Memory B cell (primary cell): ENCODE measurements around the gene SHMT2.

Experiments
- ATAC-seq: fragments of 150-1000 bp; cut with Tn5 transposase; 2 replicates; pipeline ENCODE4 v1.10.0; 2021; ENCODE audit warnings: low read depth, mild to moderate bottlenecking, moderate library complexity
- DNase-seq, 2 donors: peaks; one replicate each; pipeline ENCODE4 v3.0.0; 2022; ENCODE audit warnings: low spot score in 2 of 2
- H3K27ac Mint-ChIP-seq: one replicate; pipeline ENCODE4 v1.8.0; 2022; ENCODE audit warnings: mild to moderate bottlenecking, moderate library complexity, mixed read lengths
- H3K27me3 Mint-ChIP-seq: one replicate; pipeline ENCODE4 v1.8.0; 2022; ENCODE audit warnings: mixed read lengths
- H3K36me3 Mint-ChIP-seq: one replicate; pipeline ENCODE4 v1.8.0; 2022; ENCODE audit warnings: mild to moderate bottlenecking, mixed read lengths
- H3K4me1 Mint-ChIP-seq: one replicate; pipeline ENCODE4 v1.8.0; 2022; ENCODE audit warnings: mixed read lengths
- H3K4me3 Mint-ChIP-seq: one replicate; pipeline ENCODE4 v1.8.0; 2022; ENCODE audit warnings: mild to moderate bottlenecking, moderate library complexity, mixed read lengths
- H3K9me3 Mint-ChIP-seq: one replicate; pipeline ENCODE4 v1.8.0; 2022; ENCODE audit warnings: mixed read lengths

SHMT2 gene

DNA sequence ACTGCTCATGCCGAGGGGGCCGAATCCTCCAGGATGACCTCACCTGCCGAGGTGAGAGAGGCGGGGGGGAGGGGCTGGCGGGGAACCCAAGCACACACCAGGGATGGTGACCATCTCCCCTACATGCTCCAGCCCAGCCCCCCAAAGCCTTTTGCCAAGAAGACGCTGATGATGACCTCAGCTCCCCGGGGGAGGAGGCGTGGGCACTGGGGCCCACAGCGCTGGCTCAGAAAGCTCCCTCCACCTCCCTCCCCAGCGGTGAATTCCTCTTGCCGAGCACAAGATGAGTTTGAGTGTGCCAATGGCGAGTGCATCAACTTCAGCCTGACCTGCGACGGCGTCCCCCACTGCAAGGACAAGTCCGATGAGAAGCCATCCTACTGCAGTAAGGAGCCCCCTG, 36.6 kb upstream of the SHMT2 start:
- H3K4me1 Mint-ChIP-seq = peaks cover 4% of the 10 kb centered on the region
- no peak for ATAC-seq
- peaks cover 1% of the 10 kb centered on the region for H3K36me3 Mint-ChIP-seq
- no peak overlapping the region for H3K4me3 Mint-ChIP-seq
- H3K9me3 Mint-ChIP-seq = no peaks in the 10 kb centered on the region
- no peak overlapping the region for H3K27ac Mint-ChIP-seq
- no peak for DNase-seq
- H3K27me3 Mint-ChIP-seq = peaks cover 8% of the 10 kb centered on the region

DNA sequence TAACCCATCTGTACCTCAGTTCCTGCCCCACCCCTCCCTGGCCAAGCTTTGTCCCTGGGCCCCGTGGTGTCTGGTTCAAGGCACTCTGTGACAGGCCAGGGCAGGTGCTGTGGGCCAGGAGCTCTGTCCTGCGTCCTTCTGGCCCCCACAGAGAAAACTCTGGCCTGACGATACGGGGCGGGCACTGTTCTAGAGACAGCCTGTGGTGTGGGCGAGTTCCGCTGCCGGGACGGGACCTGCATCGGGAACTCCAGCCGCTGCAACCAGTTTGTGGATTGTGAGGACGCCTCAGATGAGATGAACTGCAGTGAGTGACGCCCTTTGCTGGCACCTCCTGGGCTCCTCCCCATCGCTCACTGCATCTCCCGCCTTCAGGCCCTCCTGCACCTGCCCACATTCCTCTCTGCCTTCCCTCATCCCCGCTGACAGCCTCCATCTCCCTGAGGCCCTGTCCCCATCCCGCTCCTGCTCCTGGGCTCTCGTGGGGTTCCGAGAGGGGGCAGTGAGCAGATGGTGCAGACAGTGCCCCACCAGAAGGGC, 35.7 kb upstream of the SHMT2 start:
- Mint-ChIP-seq H3K27me3 (peaks cover 8% of the 10 kb centered on the region), H3K4me1 (peaks cover 4% of the 10 kb centered on the region), H3K4me3 (no peak overlapping the region), H3K27ac (no peak overlapping the region), H3K36me3 (peaks cover 1% of the 10 kb centered on the region), H3K9me3 (no peaks in the 10 kb centered on the region)
- no peak for ATAC-seq
- no peak for DNase-seq

DNA sequence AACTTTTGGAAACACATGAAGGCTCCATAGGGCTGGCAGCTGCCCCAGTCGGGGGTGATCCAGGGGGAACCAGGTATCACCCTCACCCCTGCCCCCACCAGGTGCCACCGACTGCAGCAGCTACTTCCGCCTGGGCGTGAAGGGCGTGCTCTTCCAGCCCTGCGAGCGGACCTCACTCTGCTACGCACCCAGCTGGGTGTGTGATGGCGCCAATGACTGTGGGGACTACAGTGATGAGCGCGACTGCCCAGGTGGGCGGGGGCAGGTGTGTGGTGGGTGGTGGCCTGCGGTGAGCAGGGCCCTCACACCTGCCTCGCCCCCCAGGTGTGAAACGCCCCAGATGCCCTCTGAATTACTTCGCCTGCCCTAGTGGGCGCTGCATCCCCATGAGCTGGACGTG, 35.3 kb upstream of the SHMT2 start:
- DNase-seq (no peak), ATAC-seq (no peak)
- H3K4me3 Mint-ChIP-seq = no peak overlapping the region
- H3K27me3 Mint-ChIP-seq = peaks cover 8% of the 10 kb centered on the region
- peaks cover 1% of the 10 kb centered on the region for H3K36me3 Mint-ChIP-seq
- peaks cover 4% of the 10 kb centered on the region for H3K4me1 Mint-ChIP-seq
- H3K27ac Mint-ChIP-seq = no peak overlapping the region
- no peaks in the 10 kb centered on the region for H3K9me3 Mint-ChIP-seq

DNA sequence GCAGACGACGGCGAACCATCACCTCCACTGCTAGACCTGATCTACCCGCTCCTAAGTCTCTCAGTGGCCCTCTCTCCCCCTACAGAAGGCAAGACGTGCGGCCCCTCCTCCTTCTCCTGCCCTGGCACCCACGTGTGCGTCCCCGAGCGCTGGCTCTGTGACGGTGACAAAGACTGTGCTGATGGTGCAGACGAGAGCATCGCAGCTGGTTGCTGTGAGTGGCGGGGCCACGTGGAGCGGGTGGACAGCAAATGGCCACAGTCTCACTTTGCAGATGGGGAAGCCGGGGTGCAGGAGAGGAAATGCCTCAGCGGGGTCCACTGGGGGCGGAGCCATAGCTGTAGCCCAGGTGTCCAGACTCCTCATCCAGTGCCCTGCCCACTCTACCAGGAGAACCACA, 34.3 kb upstream of the SHMT2 start:
- H3K27ac Mint-ChIP-seq = no peak overlapping the region
- peaks cover 8% of the 10 kb centered on the region for H3K27me3 Mint-ChIP-seq
- H3K36me3 Mint-ChIP-seq = peaks cover 1% of the 10 kb centered on the region
- no peak for ATAC-seq
- H3K4me1 Mint-ChIP-seq = peaks cover 4% of the 10 kb centered on the region
- no peak overlapping the region for H3K4me3 Mint-ChIP-seq
- no peaks in the 10 kb centered on the region for H3K9me3 Mint-ChIP-seq
- DNase-seq = no peak

DNA sequence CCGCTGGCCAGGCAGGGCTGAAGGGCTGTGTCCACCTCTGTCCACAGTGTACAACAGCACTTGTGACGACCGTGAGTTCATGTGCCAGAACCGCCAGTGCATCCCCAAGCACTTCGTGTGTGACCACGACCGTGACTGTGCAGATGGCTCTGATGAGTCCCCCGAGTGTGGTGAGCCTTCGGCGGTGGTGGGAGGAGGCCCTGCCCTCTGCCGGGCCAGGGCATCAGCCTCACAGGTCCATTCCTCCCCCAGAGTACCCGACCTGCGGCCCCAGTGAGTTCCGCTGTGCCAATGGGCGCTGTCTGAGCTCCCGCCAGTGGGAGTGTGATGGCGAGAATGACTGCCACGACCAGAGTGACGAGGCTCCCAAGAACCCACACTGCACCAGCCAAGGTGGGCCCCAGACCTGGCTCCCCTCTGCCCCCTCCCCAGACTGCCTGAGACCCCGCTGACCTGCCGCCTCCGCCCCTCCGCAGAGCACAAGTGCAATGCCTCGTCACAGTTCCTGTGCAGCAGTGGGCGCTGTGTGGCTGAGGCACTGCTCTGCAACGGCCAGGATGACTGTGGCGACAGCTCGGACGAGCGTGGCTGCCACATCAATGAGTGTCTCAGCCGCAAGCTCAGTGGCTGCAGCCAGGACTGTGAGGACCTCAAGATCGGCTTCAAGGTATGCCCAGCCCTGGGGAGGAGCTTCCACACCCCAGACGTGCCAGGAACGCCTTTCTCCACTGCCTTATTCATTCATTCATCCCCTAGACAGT, 33.7 kb upstream of the SHMT2 start:
- peaks cover 8% of the 10 kb centered on the region for H3K27me3 Mint-ChIP-seq

GRCh38 chr12:57196439-57196838, 33.1 kb upstream of the SHMT2 start:
- peaks cover 4% of the 10 kb centered on the region for H3K4me1 Mint-ChIP-seq
- peaks cover 1% of the 10 kb centered on the region for H3K36me3 Mint-ChIP-seq
- H3K27ac Mint-ChIP-seq = no peak overlapping the region
- no peak for ATAC-seq
- H3K9me3 Mint-ChIP-seq = no peaks in the 10 kb centered on the region
- DNase-seq = no peak
- H3K27me3 Mint-ChIP-seq = peaks cover 8% of the 10 kb centered on the region
- H3K4me3 Mint-ChIP-seq = no peak overlapping the region

More for the DNA sequence above, 33.7 kb upstream of the SHMT2 start:
- Mint-ChIP-seq H3K27ac (no peak overlapping the region), H3K4me1 (peaks cover 4% of the 10 kb centered on the region), H3K36me3 (peaks cover 1% of the 10 kb centered on the region), H3K9me3 (no peaks in the 10 kb centered on the region), H3K4me3 (no peak overlapping the region)
- DNase-seq = no peak
- ATAC-seq = no peak

GRCh38 chr12:57196956-57197355, 32.6 kb upstream of the SHMT2 start:
- H3K9me3 Mint-ChIP-seq = no peaks in the 10 kb centered on the region
- ATAC-seq (no peak), DNase-seq (no peak)
- H3K27me3 Mint-ChIP-seq = peaks cover 3% of the 10 kb centered on the region
- no peaks in the 10 kb centered on the region for H3K4me1 Mint-ChIP-seq
- H3K36me3 Mint-ChIP-seq = peaks cover 1% of the 10 kb centered on the region
- no peak overlapping the region for H3K27ac Mint-ChIP-seq
- no peak overlapping the region for H3K4me3 Mint-ChIP-seq

DNA sequence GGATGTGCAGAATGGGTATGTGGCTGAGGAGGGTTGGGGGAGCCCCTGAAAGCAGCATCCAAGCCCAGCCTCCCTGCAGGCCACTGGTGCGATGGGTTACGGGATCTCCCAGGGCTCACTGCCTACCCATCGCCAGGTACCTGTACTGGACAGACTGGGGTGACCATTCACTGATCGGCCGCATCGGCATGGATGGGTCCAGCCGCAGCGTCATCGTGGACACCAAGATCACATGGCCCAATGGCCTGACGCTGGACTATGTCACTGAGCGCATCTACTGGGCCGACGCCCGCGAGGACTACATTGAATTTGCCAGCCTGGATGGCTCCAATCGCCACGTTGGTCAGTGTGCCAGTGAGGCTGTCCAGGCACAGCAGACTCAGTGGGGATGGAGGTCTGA, 31.2 kb upstream of the SHMT2 start:
- Mint-ChIP-seq H3K27ac (no peak overlapping the region), H3K4me1 (no peaks in the 10 kb centered on the region), H3K4me3 (no peak overlapping the region), H3K36me3 (peaks cover 1% of the 10 kb centered on the region), H3K27me3 (peaks cover 6% of the 10 kb centered on the region), H3K9me3 (no peaks in the 10 kb centered on the region)
- DNase-seq = no peak
- ATAC-seq = no peak

DNA sequence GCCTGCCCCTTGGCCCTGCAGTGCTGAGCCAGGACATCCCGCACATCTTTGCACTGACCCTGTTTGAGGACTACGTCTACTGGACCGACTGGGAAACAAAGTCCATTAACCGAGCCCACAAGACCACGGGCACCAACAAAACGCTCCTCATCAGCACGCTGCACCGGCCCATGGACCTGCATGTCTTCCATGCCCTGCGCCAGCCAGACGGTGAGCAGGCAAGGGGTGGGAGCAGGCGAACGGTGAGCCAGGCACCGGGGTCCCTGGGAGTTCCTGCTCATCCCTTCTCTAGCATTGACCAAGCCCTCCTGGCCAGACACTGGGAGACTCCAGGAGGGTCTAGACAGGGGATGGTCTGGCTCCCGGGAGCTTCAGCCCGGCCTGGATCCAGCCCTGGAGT, 30.3 kb upstream of the SHMT2 start:
- DNase-seq = no peak
- Mint-ChIP-seq H3K4me1 (no peaks in the 10 kb centered on the region), H3K36me3 (peaks cover 1% of the 10 kb centered on the region), H3K27ac (no peak overlapping the region), H3K27me3 (peaks cover 6% of the 10 kb centered on the region), H3K4me3 (no peak overlapping the region), H3K9me3 (no peaks in the 10 kb centered on the region)
- ATAC-seq = no peak

DNA sequence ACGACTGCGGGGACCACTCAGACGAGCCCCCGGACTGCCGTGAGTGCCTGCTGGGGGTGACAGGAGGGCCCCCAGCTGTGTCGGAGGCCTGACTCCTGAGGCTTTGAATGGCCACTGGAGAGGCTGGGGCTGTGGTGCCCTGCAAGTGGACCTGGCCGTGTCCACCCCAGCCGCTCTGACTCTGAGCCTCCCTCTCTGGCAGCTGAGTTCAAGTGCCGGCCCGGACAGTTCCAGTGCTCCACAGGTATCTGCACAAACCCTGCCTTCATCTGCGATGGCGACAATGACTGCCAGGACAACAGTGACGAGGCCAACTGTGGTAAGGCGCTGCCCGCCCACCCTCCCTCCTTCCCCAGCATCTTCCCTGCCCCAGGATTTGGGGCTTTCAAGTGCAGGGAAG, 29.0 kb upstream of the SHMT2 start:
- H3K4me1 Mint-ChIP-seq = no peaks in the 10 kb centered on the region
- peaks cover 1% of the 10 kb centered on the region for H3K36me3 Mint-ChIP-seq
- DNase-seq (no peak), ATAC-seq (no peak)
- H3K27ac Mint-ChIP-seq = no peak overlapping the region
- no peaks in the 10 kb centered on the region for H3K9me3 Mint-ChIP-seq
- H3K4me3 Mint-ChIP-seq = no peak overlapping the region
- H3K27me3 Mint-ChIP-seq = peaks cover 6% of the 10 kb centered on the region

- Mint-ChIP-seq H3K27ac (no peak overlapping the region), H3K9me3 (no peaks in the 10 kb centered on the region), H3K4me3 (no peak overlapping the region), H3K36me3 (peaks cover 1% of the 10 kb centered on the region), H3K27me3 (peaks cover 6% of the 10 kb centered on the region), H3K4me1 (no peaks in the 10 kb centered on the region)
- ATAC-seq = no peak
- no peak for DNase-seq
These were observed 28.3 kb upstream of the SHMT2 start for GRCh38 chr12:57201219-57201618.

GRCh38 chr12:57201631-57202030, 27.9 kb upstream of the SHMT2 start:
- no peak for ATAC-seq
- Mint-ChIP-seq H3K9me3 (no peaks in the 10 kb centered on the region), H3K4me1 (no peaks in the 10 kb centered on the region), H3K27ac (no peak overlapping the region), H3K27me3 (peaks cover 5% of the 10 kb centered on the region), H3K36me3 (peaks cover 1% of the 10 kb centered on the region), H3K4me3 (no peak overlapping the region)
- no peak for DNase-seq

DNA sequence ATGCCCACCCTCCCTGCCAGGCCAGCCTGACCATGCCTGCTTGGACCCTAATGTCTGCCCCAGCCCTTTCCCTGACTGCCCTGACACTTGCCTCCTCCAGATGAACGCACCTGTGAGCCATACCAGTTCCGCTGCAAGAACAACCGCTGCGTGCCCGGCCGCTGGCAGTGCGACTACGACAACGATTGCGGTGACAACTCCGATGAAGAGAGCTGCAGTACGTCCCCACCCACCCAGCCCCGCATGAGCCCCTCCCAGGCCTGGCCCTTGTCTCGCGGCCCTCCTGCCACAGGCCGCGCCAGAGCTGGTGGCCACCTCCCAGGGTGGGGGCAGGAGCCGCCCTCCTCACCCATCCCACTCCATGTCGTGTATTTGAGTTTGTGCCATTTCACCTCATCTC, 27.2 kb upstream of the SHMT2 start:
- Mint-ChIP-seq H3K4me1 (no peaks in the 10 kb centered on the region), H3K9me3 (no peaks in the 10 kb centered on the region), H3K27ac (no peak overlapping the region), H3K27me3 (peaks cover 5% of the 10 kb centered on the region), H3K4me3 (no peak overlapping the region), H3K36me3 (peaks cover 1% of the 10 kb centered on the region)
- ATAC-seq (no peak), DNase-seq (no peak)

DNA sequence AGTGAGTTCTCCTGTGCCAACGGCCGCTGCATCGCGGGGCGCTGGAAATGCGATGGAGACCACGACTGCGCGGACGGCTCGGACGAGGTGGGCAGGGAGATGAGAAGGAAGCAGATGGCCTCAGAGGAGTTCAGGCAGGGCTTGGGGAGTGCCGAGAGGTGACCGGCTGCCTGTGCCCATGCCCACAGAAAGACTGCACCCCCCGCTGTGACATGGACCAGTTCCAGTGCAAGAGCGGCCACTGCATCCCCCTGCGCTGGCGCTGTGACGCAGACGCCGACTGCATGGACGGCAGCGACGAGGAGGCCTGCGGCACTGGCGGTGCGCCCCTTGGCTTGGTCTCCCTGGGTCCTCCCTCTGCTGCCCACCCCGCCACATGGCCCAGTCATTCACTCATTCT, 26.3 kb upstream of the SHMT2 start:
- H3K27me3 Mint-ChIP-seq = peaks cover 3% of the 10 kb centered on the region
- no peak for DNase-seq
- no peak overlapping the region for H3K27ac Mint-ChIP-seq
- no peaks in the 10 kb centered on the region for H3K36me3 Mint-ChIP-seq
- H3K4me1 Mint-ChIP-seq = no peaks in the 10 kb centered on the region
- no peak for ATAC-seq
- no peaks in the 10 kb centered on the region for H3K9me3 Mint-ChIP-seq
- no peak overlapping the region for H3K4me3 Mint-ChIP-seq

GRCh38 chr12:57203791-57204190, 25.7 kb upstream of the SHMT2 start:
- DNase-seq (no peak), ATAC-seq (no peak)
- Mint-ChIP-seq H3K27ac (no peak overlapping the region), H3K27me3 (peaks cover 3% of the 10 kb centered on the region), H3K4me1 (no peaks in the 10 kb centered on the region), H3K9me3 (no peaks in the 10 kb centered on the region), H3K4me3 (no peak overlapping the region), H3K36me3 (no peaks in the 10 kb centered on the region)
